HG02938 (cell line): ENCODE results near the gene CCR8.
A peak's percentile ranks its signal among the peaks of the same experiment; 100 is the strongest.
"Not testable (repeated sequence)": the region's sequence is repeated elsewhere in the genome, so short reads cannot be mapped to it uniquely, and the experiment has no call there.

Source experiments
- ATAC-seq: cut with Tn5 transposase; IDR thresholded peaks from one replicate; pipeline ENCODE4 v1.9.1; 2021; ENCODE audit warnings: mild to moderate bottlenecking, moderate library complexity; ENCODE audit not compliant: unreplicated experiment

CCR8 gene

DNA sequence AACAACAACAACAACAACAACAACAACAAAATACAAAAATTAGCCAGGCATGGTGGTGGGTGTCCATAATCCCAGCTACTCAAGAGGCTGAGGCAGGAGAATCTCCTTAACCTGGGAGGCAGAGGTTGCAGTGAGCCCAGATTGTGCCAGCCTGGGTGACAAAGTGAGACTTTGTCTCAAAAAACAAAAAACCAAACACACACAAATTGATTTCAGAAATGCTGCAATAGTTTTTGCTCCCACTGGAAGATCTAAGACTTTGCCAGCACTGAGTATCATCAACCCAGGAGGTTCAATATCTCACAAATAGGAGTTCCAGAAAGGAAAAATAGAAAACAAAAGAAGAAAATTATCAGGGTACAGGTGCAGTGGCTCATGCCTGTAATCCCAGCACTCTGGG lies 16.2 kb upstream of the CCR8 start:
- no peak for ATAC-seq

DNA sequence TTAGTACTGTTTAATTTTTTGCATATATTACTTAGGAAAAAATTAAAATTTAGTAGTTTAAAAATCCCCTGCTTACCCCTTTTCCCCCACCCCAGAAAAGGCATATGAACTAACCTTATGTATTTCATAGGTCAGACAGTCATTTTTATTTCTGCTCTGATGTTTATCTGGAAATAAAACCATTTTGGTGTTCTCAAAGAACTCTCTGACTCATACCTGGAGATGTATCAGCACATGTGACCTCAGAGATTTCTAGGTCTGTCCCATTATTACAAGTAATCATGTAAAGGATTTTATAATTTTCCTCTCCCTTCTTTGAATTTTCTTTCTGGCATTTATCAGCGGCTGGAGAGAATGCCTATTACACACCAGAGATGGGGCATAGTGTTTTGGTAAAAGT lies 14.1 kb upstream of the CCR8 start:
- ATAC-seq = no peak

DNA sequence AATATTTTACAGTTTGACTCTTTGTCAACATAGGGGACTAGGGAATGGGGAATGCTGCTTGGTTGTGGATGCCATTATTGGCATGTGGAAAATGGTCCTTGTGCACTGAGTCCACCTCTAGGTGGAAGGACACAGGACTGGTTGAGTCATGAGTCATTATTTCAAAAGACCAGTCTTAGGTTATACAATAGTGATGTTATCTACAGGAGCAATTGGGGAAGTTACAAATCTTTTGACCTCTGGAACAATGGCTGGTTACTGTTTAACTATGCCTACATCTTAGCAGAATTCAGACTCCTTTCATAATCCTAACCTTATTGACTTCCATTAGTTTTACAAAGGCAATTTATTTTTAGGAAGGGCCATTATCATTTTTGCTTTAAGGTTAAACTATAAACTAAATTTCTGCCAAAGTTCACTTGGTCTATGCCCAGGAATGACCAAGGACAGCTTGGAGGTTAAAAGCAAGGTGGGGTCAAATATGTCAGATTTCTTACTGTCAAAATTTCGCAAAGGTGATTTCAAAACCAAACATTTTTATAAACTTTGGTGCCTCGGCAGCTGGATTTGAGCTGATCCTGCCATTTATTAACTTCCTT lies 11.8 kb upstream of the CCR8 start:
- no peak for ATAC-seq

DNA sequence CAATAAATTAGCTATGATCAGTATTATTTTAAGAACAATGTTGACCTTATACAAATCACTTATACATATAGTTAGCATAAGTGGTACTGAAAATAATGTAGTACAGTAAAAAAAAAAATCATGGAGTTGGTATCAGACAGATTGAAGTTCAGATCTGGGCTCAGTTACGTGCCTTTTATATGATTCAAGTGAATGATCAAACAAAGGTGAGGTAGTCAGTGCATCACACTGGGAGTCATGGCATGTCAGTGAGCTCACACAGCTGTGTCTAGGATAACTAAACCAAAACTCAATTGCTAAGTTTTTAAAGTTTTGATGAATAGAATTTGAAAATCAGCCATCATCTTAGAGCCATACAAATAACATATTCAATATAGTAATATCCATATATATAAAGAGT lies 11.2 kb upstream of the CCR8 start:
- no peak for ATAC-seq

DNA sequence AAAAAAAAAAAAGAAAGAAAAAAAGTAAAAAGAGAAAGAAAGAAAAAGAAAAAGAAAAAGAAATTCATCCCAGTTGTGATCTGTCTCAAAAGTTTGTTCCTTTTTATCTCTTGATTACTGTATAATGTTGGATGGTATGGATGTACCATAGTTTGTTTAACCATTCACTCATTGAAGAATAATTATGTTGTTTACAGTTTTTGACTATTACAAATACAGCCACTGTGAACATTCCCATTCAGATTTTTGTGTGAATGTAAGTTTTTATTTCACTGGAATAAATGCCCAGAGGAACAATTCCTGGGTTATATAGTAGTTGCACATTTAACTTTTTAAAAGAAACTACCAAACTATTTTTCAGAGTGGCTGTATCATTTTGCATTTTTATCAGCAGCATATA lies 10.3 kb upstream of the CCR8 start:
- ATAC-seq = no peak

DNA sequence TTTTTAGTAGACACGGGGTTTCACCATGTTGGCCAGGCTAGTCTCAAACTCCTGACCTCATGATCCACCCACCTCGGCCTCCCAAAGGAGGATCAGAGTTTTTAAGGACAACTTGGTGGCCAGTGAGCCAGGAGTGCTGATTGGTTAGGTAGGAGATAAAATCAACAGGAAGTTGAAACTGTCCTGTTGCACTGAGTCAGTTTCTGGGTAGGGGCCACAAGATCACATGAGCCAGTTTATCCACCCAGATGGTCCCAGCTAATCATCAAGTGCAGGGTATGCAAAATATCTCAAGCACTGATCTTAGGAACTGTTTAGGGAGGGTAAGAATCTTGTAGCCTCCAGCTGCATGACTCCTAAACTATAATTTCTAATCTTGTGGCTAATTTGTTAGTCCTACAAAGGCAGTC lies 7.9 kb upstream of the CCR8 start:
- ATAC-seq = not testable (repeated sequence)

DNA sequence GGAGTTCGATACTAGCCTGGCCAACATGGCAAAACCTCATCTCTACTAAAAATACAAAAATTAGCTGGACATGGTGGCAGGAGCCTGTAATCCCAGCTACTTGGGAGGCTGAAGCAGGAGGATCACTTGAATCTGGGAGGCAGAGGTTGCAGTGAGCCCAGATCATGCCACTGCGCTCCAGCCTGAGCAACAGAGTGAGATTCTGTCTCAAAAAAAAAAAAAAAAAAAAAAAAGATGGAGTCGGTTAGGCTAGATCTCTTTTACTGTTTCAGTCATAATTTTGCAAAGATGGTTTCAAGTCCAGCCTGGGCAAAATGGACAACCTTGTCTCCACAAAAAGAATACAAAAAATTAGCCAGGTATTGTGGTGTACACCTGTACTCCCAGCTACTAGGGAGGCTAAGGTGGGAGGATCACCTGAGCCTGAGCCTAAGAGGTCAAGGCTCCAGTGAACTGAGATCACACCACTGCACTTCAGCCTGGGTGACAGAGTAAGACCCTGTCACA lies 7.2 kb upstream of the CCR8 start:
- ATAC-seq = not testable (repeated sequence)

DNA sequence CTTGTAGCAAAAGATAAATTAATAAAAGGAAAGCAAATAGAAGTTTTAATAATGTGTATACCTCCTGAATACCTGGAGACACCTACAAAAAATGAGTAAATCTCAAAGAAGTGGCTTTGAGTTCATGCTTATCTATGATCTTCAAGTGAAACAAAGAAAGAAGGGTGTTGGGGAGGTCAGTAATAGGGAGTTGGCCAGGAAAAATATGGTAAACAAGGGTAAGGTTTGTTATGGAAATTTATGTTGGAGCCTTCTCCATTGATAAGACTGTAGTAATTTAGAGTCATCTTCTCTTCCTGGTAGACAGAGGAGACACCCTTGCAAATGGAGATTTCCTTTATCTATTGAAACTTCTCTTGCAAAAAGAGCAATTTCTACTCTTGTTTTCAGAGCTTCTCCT lies 6.6 kb upstream of the CCR8 start:
- ATAC-seq = no peak

DNA sequence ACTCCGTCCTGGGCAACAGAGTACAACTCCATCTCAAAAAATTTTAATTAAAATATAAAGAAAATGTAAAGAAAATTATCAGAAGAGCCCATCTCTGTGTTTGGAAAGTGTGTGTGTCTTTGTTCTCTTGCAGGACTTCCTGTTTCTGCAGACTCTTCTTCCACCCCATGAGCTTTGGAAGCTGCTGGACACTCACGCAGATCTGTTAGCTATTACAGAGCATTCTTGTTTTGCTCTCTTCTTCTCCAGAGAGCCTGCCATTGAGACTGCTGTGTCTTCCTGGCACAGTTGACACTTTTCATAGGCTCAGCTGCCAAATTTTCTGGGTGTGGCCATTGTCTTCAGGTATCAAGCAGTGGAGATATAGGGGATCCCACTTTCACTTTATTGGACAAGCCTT lies 6.0 kb upstream of the CCR8 start:
- ATAC-seq = no peak

DNA sequence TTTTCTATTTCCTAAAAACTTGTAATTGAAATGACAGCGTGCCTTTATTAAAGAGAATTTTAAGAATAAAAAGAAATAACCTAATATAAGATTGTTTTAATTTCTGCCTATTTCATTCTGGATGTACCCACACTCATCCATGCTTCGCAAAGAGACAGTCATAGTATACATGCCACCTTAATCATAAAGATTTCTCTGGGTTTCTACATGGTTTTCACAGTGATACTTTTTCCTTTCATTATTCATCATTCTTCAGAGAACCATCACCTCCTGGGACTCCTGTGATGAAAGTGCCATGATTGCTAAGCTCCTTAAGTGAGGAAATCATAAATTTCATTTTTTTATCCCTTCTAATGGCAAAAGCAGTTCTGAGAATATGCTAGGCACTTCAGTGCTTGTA lies 4.3 kb upstream of the CCR8 start:
- no peak for ATAC-seq

DNA sequence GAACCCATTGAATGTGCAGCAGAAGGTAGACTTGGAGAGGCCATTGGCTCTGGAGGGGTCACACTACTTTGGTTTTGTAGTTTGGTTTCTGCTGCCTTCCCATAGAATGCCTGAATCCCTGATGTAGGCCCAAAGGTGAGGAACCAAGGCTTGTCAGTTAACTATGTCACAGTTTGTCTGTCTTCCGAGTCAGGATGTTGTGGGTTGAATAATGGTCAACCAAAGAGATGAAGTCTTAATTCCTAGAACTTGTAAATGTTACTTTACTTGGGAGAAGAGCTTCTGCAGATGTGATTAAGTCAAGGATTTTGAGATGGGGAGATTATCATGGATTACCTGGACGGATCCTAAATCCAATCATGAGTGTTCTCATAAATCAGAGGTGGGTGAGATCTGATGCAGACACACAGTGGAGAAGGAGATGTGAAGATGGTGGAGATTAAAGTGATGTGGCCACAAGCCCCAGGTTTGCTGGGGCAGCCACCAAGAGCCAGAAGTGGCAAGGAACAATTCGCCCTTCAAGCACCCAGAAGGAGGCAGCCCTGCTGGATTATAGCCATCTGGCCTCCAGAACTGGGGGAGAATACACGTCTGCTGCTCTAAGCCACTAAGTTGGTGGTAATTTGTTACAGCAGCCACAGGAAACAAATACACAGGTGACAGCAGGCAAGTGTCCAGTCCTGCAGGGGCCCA lies 2.3 kb upstream of the CCR8 start:
- no peak for ATAC-seq

DNA sequence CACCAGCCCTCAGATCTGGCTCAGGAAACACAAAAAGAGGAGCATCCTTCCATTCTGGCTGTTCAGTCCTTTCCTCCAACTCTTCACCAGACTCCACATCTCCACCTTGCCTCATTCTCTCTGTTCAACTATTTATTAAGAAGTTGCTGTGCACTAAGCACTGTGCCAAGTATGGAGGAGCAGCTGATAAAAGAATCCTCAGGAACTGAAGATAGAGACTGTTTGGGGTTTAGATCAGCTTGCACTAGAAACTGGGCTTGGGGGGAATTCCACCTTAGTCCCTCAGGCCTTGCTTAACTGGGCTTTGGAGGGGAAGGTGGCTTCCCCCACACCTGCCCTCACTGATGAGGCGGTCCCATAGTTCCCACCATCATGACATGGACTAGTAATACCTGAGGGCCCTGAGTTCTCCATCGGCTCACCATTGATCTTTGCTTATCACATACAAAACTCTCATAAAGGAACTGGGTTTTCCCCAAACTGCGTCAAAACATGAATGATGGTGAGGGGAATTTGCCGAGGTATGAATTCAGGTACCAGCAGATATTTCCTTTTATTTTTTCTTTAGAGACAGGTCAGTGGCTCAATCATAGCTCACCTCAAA lies 1.7 kb upstream of the CCR8 start:
- ATAC-seq = peak; percentile 61

DNA sequence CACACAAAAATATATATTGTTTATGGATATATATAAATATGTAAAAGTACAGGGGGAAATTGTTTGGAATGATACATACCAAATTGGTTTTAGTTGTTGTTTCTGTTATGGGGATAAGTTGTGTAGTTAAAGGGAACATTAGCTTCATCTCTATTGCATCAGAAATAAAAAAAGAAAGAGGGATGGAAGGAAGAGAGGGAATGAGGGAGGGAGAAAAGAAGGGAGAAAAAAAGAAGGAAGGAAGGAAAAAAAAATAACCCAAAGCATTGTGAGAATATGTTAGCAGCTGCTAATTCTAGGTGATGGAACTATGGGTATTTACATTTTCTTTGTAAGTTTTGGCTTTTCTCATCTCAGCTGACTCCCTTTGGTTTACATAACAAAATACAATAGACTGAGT lies 1.3 kb downstream of the CCR8 start:
- ATAC-seq = no peak

DNA sequence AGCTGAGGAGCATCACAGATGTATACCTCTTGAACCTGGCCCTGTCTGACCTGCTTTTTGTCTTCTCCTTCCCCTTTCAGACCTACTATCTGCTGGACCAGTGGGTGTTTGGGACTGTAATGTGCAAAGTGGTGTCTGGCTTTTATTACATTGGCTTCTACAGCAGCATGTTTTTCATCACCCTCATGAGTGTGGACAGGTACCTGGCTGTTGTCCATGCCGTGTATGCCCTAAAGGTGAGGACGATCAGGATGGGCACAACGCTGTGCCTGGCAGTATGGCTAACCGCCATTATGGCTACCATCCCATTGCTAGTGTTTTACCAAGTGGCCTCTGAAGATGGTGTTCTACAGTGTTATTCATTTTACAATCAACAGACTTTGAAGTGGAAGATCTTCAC lies 3.0 kb downstream of the CCR8 start:
- no peak for ATAC-seq

DNA sequence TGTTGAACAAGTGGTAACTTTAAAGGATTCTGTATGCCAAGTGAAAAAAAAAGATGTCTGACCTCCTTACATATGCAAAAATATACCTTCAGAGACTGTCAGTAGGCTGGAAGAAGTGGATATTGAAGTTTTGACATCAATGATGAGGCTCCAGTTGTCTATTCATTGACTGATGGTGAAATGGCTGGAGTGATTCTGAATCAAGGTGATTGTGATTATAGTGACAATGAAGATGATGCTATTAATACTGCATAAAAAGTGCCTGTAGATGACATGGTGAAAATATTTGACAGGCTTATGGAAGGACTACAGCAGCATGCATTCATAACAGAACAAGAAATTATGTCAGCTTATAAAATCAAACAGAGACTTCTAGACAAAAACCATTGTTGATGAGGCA lies 4.1 kb downstream of the CCR8 start:
- ATAC-seq = no peak

DNA sequence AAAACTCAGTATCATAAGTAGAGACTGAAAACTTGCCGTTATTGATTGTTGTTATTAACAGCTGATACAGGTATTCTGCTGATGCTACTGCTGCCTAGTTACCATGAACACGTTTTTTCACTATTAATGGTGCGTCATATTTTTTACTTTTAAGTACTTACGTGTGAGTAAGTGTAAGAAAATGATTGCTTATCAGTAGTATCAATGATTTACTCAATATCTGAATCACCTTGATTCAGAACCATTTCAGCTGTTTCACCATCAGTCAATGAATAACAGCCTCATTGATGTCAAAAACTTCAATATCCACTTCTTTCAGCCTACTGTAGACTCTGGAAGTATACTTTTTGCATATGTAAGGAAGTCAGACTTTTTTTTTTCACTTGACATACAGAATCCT lies 4.7 kb downstream of the CCR8 start:
- no peak for ATAC-seq

DNA sequence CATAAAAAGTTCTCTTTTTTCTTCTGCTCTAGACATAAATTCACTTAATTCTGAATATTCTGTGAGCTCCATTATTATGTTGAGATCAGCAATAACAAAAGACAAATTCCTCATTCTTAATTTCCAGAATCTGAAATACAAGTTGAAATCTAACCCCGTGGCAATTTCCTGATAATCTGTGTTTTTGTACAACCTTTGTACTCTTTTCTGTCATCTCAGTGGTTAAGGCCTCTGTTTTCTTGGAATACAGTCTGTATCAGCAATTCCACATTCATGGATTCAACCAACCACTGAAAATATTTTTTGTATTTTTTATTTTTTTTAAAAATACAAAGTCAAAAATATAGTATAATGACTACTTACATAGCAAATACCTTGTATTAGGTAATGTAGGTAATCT lies 8.7 kb downstream of the CCR8 start:
- ATAC-seq = no peak

DNA sequence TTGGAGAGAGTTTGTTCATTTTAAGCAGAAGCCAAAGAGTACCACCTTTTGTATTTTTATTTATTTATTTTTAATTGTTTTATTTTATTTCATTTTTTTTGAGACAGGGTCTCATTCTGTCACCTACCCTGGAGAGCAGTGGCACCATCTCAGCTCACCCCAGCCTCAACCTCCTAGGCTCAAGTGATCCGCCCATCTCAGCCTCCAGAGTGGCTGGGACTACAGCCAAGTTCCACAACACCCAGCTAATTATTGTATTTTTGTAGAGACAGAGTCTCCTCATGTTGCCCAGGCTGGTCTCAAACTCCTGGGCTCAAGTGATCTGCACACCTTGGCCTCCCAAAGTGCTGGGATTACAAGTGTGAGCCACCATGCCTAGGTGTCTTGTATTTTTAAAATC lies 9.6 kb downstream of the CCR8 start:
- no peak for ATAC-seq

DNA sequence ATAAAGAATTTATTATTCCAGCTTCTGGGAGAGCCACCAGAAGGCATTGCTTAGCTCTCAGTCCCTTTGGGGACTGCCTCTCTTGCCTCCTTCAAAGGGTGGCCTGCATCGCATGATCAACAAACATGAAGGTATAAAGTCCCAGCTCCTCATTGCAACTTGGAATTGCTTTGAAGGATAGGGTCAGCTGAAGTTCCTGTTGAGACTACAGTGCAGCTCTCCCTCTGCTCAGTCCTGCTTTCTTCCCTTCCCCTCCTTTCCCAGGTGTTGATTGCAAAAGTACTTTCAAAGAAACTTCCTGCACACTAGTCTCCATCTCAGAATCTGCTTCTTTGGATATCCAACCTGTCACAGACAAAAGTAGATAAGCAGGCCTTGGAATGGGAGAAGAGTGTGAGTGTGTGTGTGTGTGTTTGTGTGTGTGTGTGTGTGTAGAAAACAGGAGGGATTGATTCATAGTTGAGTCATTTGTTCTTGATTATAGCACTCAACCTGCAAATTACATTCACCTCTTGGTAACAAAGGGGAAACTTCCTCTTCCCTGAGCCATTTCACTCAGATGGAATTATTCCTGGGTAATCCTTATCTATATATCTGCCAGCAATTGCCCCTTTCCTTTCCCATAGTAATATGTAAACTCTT lies 13.7 kb downstream of the CCR8 start:
- ATAC-seq = no peak

DNA sequence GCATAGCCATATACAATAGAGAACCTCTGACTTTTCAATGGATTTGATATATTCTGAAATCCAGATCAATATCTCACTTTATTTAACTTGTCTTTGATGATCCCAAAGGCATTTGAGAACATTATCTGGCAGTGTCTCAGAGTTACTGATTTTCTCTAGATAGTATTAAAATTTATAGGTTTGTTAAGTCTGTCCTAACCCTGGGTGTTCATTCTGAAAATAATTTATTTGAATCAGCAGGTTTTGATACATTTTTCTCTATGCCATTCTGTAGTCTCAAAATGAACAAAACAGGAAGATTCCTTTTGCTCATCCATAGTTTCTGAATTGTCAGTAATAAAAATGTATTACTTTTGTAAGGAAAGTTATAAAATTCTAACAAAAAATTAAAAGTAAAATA lies 14.3 kb downstream of the CCR8 start:
- ATAC-seq = no peak

DNA sequence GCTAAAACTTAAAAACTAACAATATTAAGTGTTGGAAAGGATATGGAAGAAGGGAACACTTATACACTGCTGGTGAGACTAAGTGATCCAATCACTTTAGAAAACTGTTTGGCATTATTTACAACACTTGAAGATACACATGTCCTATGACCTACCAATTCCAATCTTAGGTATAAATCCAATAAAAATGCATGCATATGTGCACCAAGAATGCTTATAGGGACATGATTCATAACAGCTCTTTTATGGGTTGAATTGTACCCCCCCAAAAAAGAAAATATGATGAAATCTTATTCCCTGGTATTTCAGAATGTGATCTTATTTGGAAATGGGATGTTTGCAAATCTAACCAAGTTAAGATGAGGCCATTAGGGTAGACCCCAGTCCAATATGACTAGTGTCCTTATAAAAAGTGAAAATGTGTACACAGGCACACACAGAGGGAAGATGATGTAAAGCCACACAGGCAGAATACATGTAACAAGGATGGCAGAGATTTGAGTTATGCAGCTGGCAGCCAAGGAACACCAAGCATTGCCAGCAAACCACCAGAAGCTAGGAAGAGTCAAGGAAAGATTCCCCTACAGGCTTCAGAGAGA lies 15.3 kb downstream of the CCR8 start:
- ATAC-seq = no peak
